DMS153 (cell line): Measurements from ENCODE around the gene RASA3.

Experiments used
- DNase-seq: peaks from one replicate; lab custom pipeline; 2025; lab: John Stamatoyannopoulos, UW

Gene RASA3

DNA sequence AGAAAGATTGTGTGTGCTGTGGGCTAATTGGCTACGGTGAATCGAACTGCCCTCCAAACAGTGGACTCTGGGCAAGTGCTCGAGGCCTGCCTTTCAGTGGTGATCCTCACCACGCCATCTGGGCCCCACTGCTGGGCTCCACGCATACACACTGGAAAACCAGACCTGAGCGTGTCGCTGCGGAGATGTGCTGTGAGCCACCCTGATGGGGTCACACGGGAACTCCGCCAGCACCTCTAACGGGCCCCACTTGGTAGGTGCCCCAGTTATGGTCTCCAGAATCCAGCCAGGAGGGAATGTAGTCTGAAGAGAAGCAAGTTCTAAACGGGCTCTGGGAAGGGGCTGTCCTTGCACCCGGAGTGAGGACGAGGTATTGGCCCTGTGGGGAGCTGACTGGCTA lies 197.8 kb downstream of the RASA3 start:
- no peak for DNase-seq

DNA sequence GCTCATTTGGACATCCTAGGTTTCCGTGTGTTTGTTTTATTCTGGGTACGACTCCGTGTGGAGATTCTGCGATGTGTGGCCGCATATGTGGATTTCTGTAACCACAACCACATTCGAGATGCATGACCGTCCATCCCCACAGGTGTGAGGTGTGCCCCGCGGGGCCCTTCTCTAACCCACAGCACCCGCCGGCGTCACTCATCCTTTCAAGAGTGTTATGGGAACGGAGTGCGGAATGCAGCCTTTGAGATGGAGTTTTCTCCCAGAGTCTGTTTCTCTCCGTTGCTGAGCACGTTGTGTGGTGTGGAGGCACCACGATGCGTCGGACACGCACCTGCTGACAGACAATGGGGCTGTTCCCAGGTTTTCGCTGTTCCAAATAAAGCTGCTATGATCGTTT lies 198.5 kb downstream of the RASA3 start:
- no peak for DNase-seq

DNA sequence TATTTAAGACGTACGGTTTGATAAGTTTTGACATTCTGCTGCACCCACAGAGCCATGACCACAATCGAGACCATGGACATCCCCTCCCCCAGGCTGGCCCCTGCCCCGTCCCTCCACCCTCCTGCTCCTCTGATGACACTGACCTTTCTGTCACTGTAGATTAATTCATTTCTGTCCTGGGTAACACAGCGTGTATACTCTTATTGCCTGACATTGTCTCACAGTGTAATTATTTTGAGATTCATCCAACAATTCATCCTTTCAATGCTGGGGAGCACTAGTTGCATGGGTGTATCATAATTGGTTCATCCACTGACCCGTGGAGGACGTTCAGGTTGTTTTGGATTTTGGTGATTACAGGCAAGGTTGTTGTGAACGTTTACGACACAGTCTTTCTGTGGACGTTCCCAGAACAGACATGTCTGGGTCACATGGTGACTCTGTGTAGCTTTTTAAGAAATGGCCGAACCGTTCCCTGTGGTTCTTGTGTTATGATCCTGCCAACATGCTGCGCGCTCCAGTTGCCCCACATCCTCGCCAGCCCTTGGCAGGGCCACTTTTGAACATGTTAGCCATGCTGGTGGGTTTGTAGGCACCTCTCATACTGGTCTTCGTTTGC lies 200.5 kb downstream of the RASA3 start:
- DNase-seq = no peak

DNA sequence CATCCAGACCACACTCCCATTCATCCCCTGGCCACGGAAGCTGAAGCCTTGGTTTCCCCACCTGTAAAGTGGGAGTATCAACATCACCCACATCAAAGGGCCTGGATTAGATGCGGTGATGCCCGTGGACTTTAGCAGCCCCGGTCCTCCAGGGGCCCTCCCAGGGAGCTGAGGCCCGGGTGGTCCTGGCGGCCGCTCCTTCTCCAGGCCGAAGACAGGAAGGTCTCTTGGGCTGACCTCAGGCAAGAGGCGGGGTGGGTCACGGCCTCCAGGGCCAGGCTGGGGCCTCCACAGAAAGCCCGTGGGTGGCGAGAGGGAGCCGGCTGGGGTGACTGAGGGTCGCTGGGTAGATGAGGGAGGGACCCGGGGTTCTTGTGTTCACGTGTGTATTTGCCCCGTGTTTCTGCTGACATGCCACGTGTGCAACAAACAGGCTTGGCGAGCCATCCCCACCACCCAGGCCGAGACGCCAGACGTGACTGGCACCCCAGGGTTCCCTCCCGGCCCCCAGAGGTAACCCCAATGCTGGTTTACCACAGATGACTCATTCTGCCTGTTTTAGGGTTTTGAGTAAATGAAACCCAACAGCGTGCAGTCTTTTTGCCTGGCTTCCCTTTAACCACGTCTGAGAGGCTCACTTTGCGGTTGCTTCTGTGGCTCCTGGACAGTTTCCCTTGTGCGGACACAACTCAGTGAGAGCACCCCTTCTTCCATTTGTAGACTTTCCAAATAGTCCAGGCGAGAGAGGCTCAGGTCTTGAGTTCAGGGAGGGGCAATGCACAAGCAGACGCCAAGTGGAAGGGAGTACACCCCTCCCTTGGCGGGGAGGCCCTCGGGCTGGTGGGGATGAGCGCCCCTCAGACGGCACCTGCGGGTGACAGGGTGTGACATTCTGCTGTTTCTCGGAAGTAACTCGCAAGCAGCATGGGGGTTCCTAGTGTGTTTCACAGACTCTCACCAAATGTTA lies 201.5 kb downstream of the RASA3 start:
- no peak for DNase-seq

DNA sequence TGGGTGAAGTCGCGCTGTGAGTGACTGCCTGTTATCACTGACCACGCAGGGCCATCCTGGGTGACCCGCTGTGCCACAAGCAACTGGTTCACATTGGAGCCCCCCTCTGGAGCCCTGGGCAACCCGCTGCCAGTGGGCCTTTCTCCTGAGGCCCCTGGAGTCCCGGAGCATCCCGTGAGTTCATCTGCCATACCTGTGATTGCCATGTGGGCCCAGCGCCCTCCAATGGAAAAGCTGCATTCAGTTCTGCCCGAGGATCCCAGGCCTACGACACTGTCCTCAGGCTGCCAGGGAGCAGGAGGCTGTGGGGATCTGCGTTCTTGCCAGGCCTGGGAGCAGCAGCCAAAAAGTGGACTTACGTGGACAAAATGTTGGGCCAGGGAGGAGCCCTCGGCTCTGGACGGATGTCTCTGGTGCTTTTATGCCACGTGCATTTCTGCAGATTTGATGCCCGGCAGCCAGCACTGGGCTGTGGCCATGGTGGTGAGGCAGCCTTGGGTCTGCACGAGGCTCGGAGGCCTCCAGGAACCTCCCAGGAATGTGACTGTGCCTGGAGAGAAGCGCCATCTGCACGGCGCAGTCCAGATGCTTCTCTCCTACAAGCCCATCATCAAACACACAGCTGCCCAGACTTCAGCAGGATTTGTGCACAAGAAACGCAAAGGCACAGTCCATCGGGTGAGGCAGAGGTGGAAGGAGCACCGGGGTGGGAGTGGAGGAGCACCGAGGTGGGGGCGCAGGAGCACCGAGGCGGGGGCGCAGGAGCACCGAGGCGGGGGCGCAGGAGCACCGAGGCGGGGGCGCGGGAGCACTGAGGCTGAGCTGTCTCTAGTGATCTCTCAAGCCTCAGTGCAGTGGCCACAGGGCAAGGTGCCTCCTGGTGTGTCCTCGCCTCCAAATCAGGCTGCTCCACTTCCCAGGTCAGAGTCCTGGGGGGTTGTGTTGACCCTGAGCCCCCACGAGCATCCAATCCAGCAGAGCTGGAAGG lies 202.5 kb downstream of the RASA3 start:
- no peak for DNase-seq

DNA sequence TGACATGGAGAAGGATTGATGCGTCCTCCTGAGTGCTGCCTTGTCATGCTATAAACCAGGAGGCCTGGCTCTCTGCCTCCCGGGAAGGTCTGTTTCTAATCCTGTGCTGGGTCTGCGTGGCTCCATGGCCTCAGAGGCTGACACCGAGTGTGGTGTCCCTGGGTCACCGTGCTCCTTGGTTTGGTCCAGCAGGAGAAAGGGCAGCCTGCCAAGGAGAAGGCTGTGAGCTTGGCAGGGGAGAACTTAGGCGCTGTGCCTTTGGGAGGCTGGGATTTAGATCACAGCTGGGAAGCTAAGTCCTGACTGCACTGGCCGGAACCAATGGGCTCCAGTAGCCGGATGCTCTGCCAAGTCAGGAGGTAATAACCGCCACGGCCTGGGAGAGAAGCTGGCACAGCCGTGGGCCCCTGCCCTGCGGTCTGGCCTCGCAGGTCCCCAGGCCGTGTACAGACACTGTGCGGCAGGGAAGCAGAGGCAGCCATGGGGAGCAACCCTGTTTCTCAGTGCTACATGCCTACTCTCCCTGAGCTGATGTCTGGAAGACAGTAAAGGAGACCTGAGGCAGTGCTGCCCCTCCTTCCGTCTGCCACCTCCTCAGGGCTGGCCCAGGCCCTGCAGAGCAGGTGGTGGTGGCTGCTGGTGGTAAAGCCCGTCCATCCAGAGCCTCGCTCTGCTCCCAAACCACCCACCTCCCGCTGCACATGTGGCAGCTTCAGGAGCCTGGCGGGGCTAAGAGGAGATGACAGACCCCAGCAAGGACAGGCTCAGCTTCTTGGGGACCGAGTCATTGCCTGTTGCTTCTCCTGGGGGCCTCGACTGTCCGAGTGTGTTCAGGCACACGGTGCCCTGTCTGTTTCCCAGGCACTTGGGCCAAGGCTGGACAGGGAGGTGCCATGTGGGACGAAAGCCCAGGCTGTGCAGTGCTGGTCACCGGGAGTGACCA lies 203.5 kb downstream of the RASA3 start:
- no peak for DNase-seq
